GM12878 (cell line): ENCODE results near the gene COL13A1. TPM values are rescaled to one million over a fixed set of nuclear protein-coding genes. Genes with fewer than 3 reads are reported as not detected.

Source experiments
- ATAC-seq: fragments of 200-7000 bp; cut with Tn5 transposase; 3 replicates; pipeline ENCODE4 v1.9.1; 2020; ENCODE audit warnings: mild to moderate bottlenecking, moderate library complexity
- BruUV-seq: library from RNA; stranded (reverse); fragments of 400-500 nt; replicated peaks from 2 replicates; lab custom pipeline; 2021; lab: Mats Ljungman, UMichigan
- CTCF ChIA-PET: fragments of 300-600 bp; sonication (Branson Sonifier 250); formaldehyde crosslinking; extraction: SDS; loops from one replicate; lab custom pipeline; 2021; ENCODE audit warnings: inconsistent platforms; lab: Yijun Ruan, JAX
- POLR2A ChIA-PET: fragments of 350-600 bp; formaldehyde crosslinking; extraction: SDS; loops from one replicate; lab custom pipeline; 2021; ENCODE audit warnings: inconsistent platforms; lab: Charles Lee
- RAD21 ChIA-PET: fragments of 300-600 bp; sonication (Branson Sonifier 250); formaldehyde crosslinking; loops from one replicate; lab custom pipeline; 2023; ENCODE audit warnings: antibody characterized with exemption; ENCODE audit not compliant: unreplicated experiment; lab: Charles Lee
- SMC1A ChIA-PET: fragments of 300-600 bp; sonication (Branson Sonifier 250); formaldehyde crosslinking; loops from one replicate; lab custom pipeline; 2023; ENCODE audit not compliant: unreplicated experiment, uncharacterized antibody; lab: Charles Lee
- DNase-seq: peaks from one replicate; pipeline ENCODE4 v3.0.0-alpha.2; 2011; ENCODE audit warnings: low read depth, low spot score
- FAIRE-seq: peaks from 3 replicates; lab custom pipeline; 2011; peaks lifted over from hg19 to GRCh38; lab: Jason Lieb, UNC
- H2AFZ ChIP-seq: 2 replicates; pipeline ENCODE4 v1.6.0; 2011; ENCODE audit warnings: low read depth, low read length, control low read depth; ENCODE audit not compliant: control insufficient read depth
- H3K27ac ChIP-seq: 2 replicates; pipeline ENCODE4 v1.5.1; 2011; ENCODE audit warnings: control low read depth; ENCODE audit not compliant: control insufficient read depth, insufficient read depth
- H3K27me3 ChIP-seq, 2 experiments: replicated peaks in 1 of 2; 2 replicates each; pipeline versions ENCODE4 v1.6.0 to v1.6.1; 2011; ENCODE audit warnings: low read length in 1 of 2; ENCODE audit not compliant: control insufficient read depth in 2 of 2, insufficient read depth in 2 of 2
- H3K36me3 ChIP-seq, 2 experiments: 2 replicates each; pipeline ENCODE4 v1.5.1; 2011; ENCODE audit warnings: low read length in 1 of 2; ENCODE audit not compliant: control insufficient read depth in 2 of 2, insufficient read depth in 2 of 2
- H3K4me1 ChIP-seq: 2 replicates; pipeline ENCODE4 v1.6.1; 2011; ENCODE audit warnings: mild to moderate bottlenecking, low read length, moderate library complexity, mixed read lengths; ENCODE audit not compliant: control insufficient read depth, insufficient read depth
- H3K4me2 ChIP-seq: 2 replicates; pipeline ENCODE4 v1.6.0; 2011; ENCODE audit warnings: control low read depth; ENCODE audit not compliant: control insufficient read depth, insufficient read depth
- H3K4me3 ChIP-seq: fragments of 200-600 bp; sonication (generic); 2 replicates; pipeline ENCODE4 v1.5.1; 2016
- H3K79me2 ChIP-seq: 2 replicates; pipeline ENCODE4 v1.6.0; 2011; ENCODE audit warnings: low read length; ENCODE audit not compliant: control insufficient read depth, insufficient read depth
- H3K9ac ChIP-seq: 2 replicates; pipeline ENCODE4 v1.8.0; 2011; ENCODE audit warnings: low read length, control low read depth, mixed read lengths; ENCODE audit not compliant: control insufficient read depth, insufficient read depth
- H3K9me3 ChIP-seq: replicated peaks from 3 replicates; pipeline ENCODE4 v1.5.1; 2011; ENCODE audit warnings: mild to moderate bottlenecking, low read length; ENCODE audit not compliant: control insufficient read depth, insufficient read depth
- H4K20me1 ChIP-seq: 2 replicates; pipeline ENCODE4 v1.6.0; 2011; ENCODE audit not compliant: control insufficient read depth, insufficient read depth
- BHLHE40 ChIP-seq, 2 experiments: fragments of 450-650 bp in 1 of 2; IDR thresholded peaks; 2 replicates each; pipeline ENCODE4 v1.6.1; 2011 to 2017; ENCODE audit warnings: low read depth in 2 of 2, borderline replicate concordance in 1 of 2, improper control_type of control experiment in 1 of 2, low read length in 1 of 2, mild to moderate bottlenecking in 1 of 2
- E2F8 ChIP-seq: fragments of 450-650 bp; IDR thresholded peaks from 2 replicates; pipeline ENCODE4 v1.6.1; 2018; ENCODE audit warnings: mild to moderate bottlenecking, low read depth, moderate library complexity; ENCODE audit not compliant: partially characterized antibody
- HDAC2 ChIP-seq: fragments of 200-600 bp; sonication (generic); IDR thresholded peaks from 2 replicates; pipeline ENCODE4 v1.6.1; 2017
- HDAC6 ChIP-seq: fragments of 200-600 bp; sonication (generic); IDR thresholded peaks from one replicate; pipeline ENCODE4 v1.8.0; 2017; ENCODE audit warnings: antibody characterized with exemption; ENCODE audit not compliant: unreplicated experiment
- IRF4 ChIP-seq: IDR thresholded peaks from 2 replicates; pipeline ENCODE4 v1.6.1; 2011; ENCODE audit warnings: low read depth, low read length
- LARP7 ChIP-seq: fragments of 450-650 bp; IDR thresholded peaks from 2 replicates; pipeline ENCODE4 v1.6.1; 2017; ENCODE audit warnings: mild to moderate bottlenecking
- MYB ChIP-seq: fragments of 150-350 bp; IDR thresholded peaks from 2 replicates; pipeline ENCODE4 v1.6.1; 2014; ENCODE audit warnings: mild to moderate bottlenecking, low read depth, low read length, borderline replicate concordance
- MYC ChIP-seq: IDR thresholded peaks from 2 replicates; pipeline ENCODE4 v1.6.1; 2011; ENCODE audit warnings: mild to moderate bottlenecking, low read length, moderate library complexity, inconsistent platforms; ENCODE audit not compliant: insufficient read depth, insufficient replicate concordance, insufficient read length, severe bottlenecking
- NFXL1 ChIP-seq: fragments of 450-650 bp; IDR thresholded peaks from 2 replicates; pipeline ENCODE4 v1.6.1; 2017; ENCODE audit warnings: antibody characterized with exemption, mild to moderate bottlenecking, borderline replicate concordance
- NR2F1 ChIP-seq: fragments of 450-650 bp; conservative IDR thresholded peaks from 2 replicates; pipeline ENCODE4 v1.6.1; 2017; ENCODE audit warnings: mild to moderate bottlenecking
- POLR2AphosphoS2 ChIP-seq: IDR thresholded peaks from 2 replicates; pipeline ENCODE4 v1.6.1; 2011; ENCODE audit warnings: low read depth, mild to moderate bottlenecking, low read length, improper control_type of control experiment, moderate library complexity
- RELA ChIP-seq: fragments of 450-650 bp; IDR thresholded peaks from 2 replicates; pipeline ENCODE4 v1.8.0; 2014; ENCODE audit warnings: borderline replicate concordance; ENCODE audit not compliant: partially characterized antibody
- RFX5 ChIP-seq: IDR thresholded peaks from 2 replicates; pipeline ENCODE4 v1.6.1; 2011; ENCODE audit warnings: low read depth, low read length, improper control_type of control experiment
- SUPT20H ChIP-seq: IDR thresholded peaks from 2 replicates; pipeline ENCODE4 v1.6.1; 2011; ENCODE audit warnings: low read depth, mild to moderate bottlenecking, low read length, moderate library complexity, borderline replicate concordance; ENCODE audit not compliant: control insufficient read depth
- ZNF274 ChIP-seq: IDR thresholded peaks from one replicate; pipeline ENCODE4 v1.8.0; 2011; ENCODE audit not compliant: insufficient read length, insufficient read depth
- ZNF384 ChIP-seq: IDR thresholded peaks from 2 replicates; pipeline ENCODE4 v1.6.1; 2012; ENCODE audit warnings: low read depth, mild to moderate bottlenecking, low read length, improper control_type of control experiment, borderline replicate concordance
- ZNF622 ChIP-seq: fragments of 450-650 bp; IDR thresholded peaks from 2 replicates; pipeline ENCODE4 v1.6.1; 2017; ENCODE audit warnings: mild to moderate bottlenecking, inconsistent platforms
- WGBS: methylation state at CpG from one replicate; pipeline ENCODE4 v1.1.6; 2016; ENCODE audit warnings: low lambda C conversion rate; ENCODE audit not compliant: insufficient replicate concordance, insufficient coverage; ENCODE audit errors: missing lambda C conversion rate; 5-methylcytosine and 5-hydroxymethylcytosine counted together
- in situ Hi-C: fragments of 300-500 bp; cut with MboI; formaldehyde crosslinking; loops from 9 replicates; pipeline ENCODE4 v1.14.3; 2018; ENCODE audit warnings: mixed read lengths
- intact Hi-C: fragments of 100-400 bp; cut with micrococcal nuclease; formaldehyde crosslinking; loops from one replicate; pipeline ENCODE4 v1.14.2; 2022; ENCODE audit not compliant: unreplicated experiment
- polyA plus RNA-seq, 11 experiments: library from polyadenylated mRNA; depleted of rRNA in 4 of 11; unstranded in 6 of 11; stranded (reverse) in 5 of 11; fragments of >200 nt; fragmentation: Nextera tagmentation in 4 of 11; fragmentation: Illumina TruSeq in 1 of 11; extraction: Ambion mirVana in 4 of 11; extraction: Trizol in 1 of 11; gene quantifications; 1 replicate in 1 of 11; 2 replicates in 10 of 11; pipeline versions ENCODE4 v1.2.1 to v1.2.3, GENCODE V29; 2011 to 2016; ENCODE audit warnings: inconsistent platforms in 2 of 11, missing spikeins in 2 of 11, low read depth in 1 of 11
- total RNA-seq, 4 experiments: library from RNA; depleted of rRNA in 3 of 4; stranded (reverse); fragments of >200 nt in 3 of 4; fragmentation: Illumina TruSeq in 1 of 4; extraction: Trizol in 1 of 4; gene quantifications; 2 replicates each; pipeline versions ENCODE4 v1.2.1 to v1.2.3, GENCODE V29; 2013 to 2021
- TF ChIP-seq, protein P1 (sequence below): IDR thresholded peaks from 2 replicates; pipeline ENCODE4 v1.6.1; 2011; ENCODE audit warnings: low read depth, low read length, improper control_type of control experiment, borderline replicate concordance

COL13A1 gene
- total and polyA plus RNA-seq, 10 of the 15 experiments (the other 5 are each of a cell fraction or from before 2014, with no cell fraction given), result 0.03 to 0.15 (median 0.05) TPM; not detected in 7

DNA sequence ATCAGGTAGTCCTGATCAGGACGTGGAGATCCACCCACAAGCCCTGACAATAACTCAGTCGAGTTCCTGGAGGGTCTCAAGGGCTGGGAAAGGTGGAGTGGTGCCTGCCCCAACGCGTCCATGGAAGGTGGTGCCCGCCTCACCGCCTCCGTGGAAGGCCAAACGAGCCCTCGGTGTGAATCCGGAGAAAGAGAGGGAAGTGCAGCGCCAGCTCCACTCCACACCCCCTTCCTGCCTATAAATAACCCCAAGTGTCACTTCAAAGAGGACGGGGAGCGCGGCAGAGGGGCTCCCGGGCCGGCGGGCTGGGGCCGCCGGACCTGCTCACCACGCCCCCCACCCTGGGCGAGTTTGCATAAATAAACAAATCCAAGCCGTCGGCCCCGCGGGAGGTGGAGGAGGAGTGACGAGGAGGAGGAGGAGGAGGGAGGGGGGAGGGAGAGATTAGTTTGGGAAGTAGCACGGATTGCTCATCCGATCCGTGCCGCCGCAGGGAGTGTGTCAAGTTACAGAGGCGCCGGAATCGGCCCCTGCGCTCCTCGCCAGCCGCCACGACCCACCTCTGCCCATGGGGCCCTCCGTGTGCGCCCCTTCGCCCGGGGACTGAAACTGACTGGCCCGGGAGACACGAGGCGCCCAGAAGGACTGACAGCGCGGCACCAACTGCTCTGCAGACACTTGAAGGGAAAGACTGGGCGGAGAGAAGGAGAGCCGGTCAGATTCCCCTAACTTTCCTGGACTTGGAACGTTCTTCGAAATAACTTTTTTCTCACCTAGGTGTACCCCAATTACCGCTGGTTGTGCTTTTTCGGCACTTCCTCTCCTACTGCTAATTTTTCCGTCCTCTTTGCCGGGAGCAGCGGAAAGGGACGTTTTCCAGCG, at the start of gene COL13A1 (continued):
- no peak for TF ChIP-seq MYB
- no peak for TF ChIP-seq IRF4

DNA sequence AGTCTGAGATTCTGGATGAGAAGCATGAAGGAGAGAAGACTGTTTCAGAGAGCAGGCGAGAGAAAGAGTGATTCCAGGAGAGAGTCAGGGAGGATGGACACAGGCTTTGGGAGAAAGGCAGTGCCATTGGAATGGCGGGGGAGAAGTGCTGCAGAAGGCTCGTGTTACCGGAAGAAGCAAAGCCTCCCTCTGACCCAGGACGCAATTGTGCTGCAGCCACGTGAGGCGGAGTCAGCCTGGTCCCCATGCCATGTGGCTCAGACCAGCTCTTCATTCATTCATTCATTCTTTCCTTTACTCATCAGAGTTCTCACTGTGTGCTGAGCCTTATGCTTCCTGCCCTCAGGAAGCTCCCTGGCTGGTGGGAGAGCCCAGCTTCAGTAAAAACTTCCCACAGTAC, 49.2 kb upstream of the COL13A1 start:
- Histone ChIP-seq H3K4me3 (no peak overlapping the region), H3K4me1 (no peaks in the 10 kb centered on the region), H3K36me3 (no peaks in the 10 kb centered on the region), H2AFZ (no peak overlapping the region), H3K27ac (no peak overlapping the region), H3K27me3 (peaks cover 2 to 3% of the 10 kb centered on the region in 2 experiments; a peak in 2 of 4 replicates), H3K9ac (no peak overlapping the region), H3K79me2 (no peaks in the 10 kb centered on the region), H4K20me1 (no peaks in the 10 kb centered on the region), H3K4me2 (no peak overlapping the region), H3K9me3 (no peaks in the 10 kb centered on the region)
- in situ Hi-C loops (no loop called here), intact Hi-C loops (no loop called here)
- ChIA-PET CTCF (no interaction called here), SMC1A (no interaction called here), POLR2A (interaction anchor here (0.5 kb wide), 1 partner anchor 550 kb away, joined by 3 read pairs; no protein-coding TSS in a partner anchor), RAD21 (no interaction called here)
- DNase-seq (no peak), FAIRE-seq (no peak), ATAC-seq (no peak)
- 44% methylated on average over 7 of the region's 7 CpGs for WGBS
- no TSS peak for BruUV-seq
- no peak for TF ChIP-seq NR2F1
- TF ChIP-seq ZNF384, result no peak
- TF ChIP-seq HDAC2, result no peak
- TF ChIP-seq HDAC6, result no peak
- TF ChIP-seq ZNF622, result no peak
- TF ChIP-seq RELA, result no peak
- no peak for TF ChIP-seq NFXL1
- TF ChIP-seq RFX5, result no peak
- TF ChIP-seq BHLHE40 (IDR thresholded peaks at IDR 0.05; ENCODE audit: borderline replicate concordance in 1 of 2, low read depth in 2 of 2, low read length in 1 of 2), result no peak
- TF ChIP-seq ZNF274, result no peak
- no peak for TF ChIP-seq POLR2AphosphoS2
- TF ChIP-seq E2F8, result no peak
- TF ChIP-seq, protein P1, sequence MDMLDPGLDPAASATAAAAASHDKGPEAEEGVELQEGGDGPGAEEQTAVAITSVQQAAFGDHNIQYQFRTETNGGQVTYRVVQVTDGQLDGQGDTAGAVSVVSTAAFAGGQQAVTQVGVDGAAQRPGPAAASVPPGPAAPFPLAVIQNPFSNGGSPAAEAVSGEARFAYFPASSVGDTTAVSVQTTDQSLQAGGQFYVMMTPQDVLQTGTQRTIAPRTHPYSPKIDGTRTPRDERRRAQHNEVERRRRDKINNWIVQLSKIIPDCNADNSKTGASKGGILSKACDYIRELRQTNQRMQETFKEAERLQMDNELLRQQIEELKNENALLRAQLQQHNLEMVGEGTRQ, result no peak
- no peak for TF ChIP-seq MYC
- no peak for TF ChIP-seq SUPT20H
- TF ChIP-seq LARP7, result no peak
